ENCODE results near the gene NBDY. TPM values are rescaled to one million over a fixed set of nuclear protein-coding genes. Genes with fewer than 3 reads are reported as not detected.

The NBDY gene
- total RNA-seq, 1 donor from 2014 or later = 30.7 TPM

- H3K4me1 ChIP-seq = no peaks in the 10 kb centered on the region
- DNase-seq = peak; percentile 19
- H3K27ac ChIP-seq = no peak overlapping the region
- H3K4me3 ChIP-seq = no peak overlapping the region
- intact Hi-C loops (cut with DNase I) = no loop called here
- no peak for ATAC-seq
- no peak for TF ChIP-seq CTCF (IDR thresholded peaks at IDR 0.05)
- H3K36me3 ChIP-seq = no peaks in the 10 kb centered on the region
- H3K27me3 ChIP-seq = no peaks in the 10 kb centered on the region
- no peaks in the 10 kb centered on the region for H3K9me3 ChIP-seq
Measured at GRCh38 chrX:56793521-56794320, 64.7 kb downstream of the NBDY start.

GRCh38 chrX:56794404-56795230 lies 65.6 kb downstream of the NBDY start:
- intact Hi-C loops (cut with DNase I) = no loop called here
- Histone ChIP-seq H3K27me3 (no peaks in the 10 kb centered on the region), H3K36me3 (no peaks in the 10 kb centered on the region), H3K4me1 (no peaks in the 10 kb centered on the region), H3K4me3 (no peak overlapping the region), H3K27ac (no peak overlapping the region), H3K9me3 (no peaks in the 10 kb centered on the region)
- peak; percentile 2 for DNase-seq
- no peak for TF ChIP-seq CTCF (IDR thresholded peaks at IDR 0.05)
- ATAC-seq = no peak

- Histone ChIP-seq H3K4me3 (no peak overlapping the region), H3K27ac (no peak overlapping the region), H3K36me3 (no peaks in the 10 kb centered on the region), H3K4me1 (no peaks in the 10 kb centered on the region), H3K9me3 (no peaks in the 10 kb centered on the region), H3K27me3 (no peaks in the 10 kb centered on the region)
- no peak for TF ChIP-seq CTCF (IDR thresholded peaks at IDR 0.05)
- intact Hi-C loops (cut with DNase I) = no loop called here
- ATAC-seq (no peak), DNase-seq (peak; percentile 12)
Measured at GRCh38 chrX:56795309-56795868, 66.3 kb downstream of the NBDY start.

- Histone ChIP-seq H3K4me1 (no peaks in the 10 kb centered on the region), H3K4me3 (no peak overlapping the region), H3K9me3 (no peaks in the 10 kb centered on the region), H3K27me3 (no peaks in the 10 kb centered on the region), H3K27ac (no peak overlapping the region), H3K36me3 (no peaks in the 10 kb centered on the region)
- intact Hi-C loops (cut with DNase I) = no loop called here
- DNase-seq (no peak), ATAC-seq (no peak)
- no peak for TF ChIP-seq CTCF (IDR thresholded peaks at IDR 0.05)
Measured at GRCh38 chrX:56796641-56797395, 67.8 kb downstream of the NBDY start.

GRCh38 chrX:56797574-56798338 lies 68.7 kb downstream of the NBDY start:
- Histone ChIP-seq H3K36me3 (no peaks in the 10 kb centered on the region), H3K4me1 (no peaks in the 10 kb centered on the region), H3K4me3 (no peak overlapping the region), H3K27me3 (no peaks in the 10 kb centered on the region), H3K9me3 (no peaks in the 10 kb centered on the region), H3K27ac (no peak overlapping the region)
- ATAC-seq (peak; percentile 71), DNase-seq (peak; percentile 20)
- intact Hi-C loops (cut with DNase I) = no loop called here
- TF ChIP-seq CTCF (IDR thresholded peaks at IDR 0.05) = no peak

Data from upper lobe of right lung (tissue), 1 donor.